GM18868 (cell line): ENCODE results near the gene MIA2.

Experiments used
- ATAC-seq: cut with Tn5 transposase; IDR thresholded peaks from one replicate; pipeline ENCODE4 v1.9.1; 2021; ENCODE audit warnings: mild to moderate bottlenecking, moderate library complexity; ENCODE audit not compliant: unreplicated experiment

MIA2 gene

GRCh38 chr14:39433452-39433813, 199.7 kb downstream of the MIA2 start:
- no peak for ATAC-seq

GRCh38 chr14:39434401-39434800, 200.7 kb downstream of the MIA2 start:
- no peak for ATAC-seq

DNA sequence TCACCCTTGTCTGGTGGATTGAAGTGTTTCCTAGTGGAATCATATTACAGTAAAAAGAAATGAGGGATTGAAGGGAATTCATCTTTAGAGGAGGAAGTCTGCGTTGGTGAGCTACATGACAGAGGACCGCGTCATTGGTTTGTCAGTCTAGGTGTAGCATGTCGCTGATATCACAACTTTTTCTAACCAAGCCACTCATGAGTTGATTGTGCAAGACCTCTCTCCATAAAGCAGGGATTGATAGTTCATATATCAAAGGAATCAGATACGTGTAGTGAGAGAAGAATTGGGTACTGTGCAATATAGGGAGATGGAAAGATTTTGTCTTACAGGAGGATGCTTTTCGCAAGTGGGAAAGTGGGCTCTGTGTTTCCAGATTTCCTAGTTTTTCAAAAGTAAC, 201.5 kb downstream of the MIA2 start:
- no peak for ATAC-seq
